HEK293 (cell line): ENCODE measurements around the gene ADAM8.

Source experiments
- CTCF ChIA-PET: fragments of 350-600 bp; formaldehyde crosslinking; extraction: SDS; loops from one replicate; lab custom pipeline; 2021; ENCODE audit warnings: antibody characterized with exemption; lab: Yijun Ruan, JAX
- POLR2A ChIA-PET: fragments of 300-600 bp; formaldehyde crosslinking; extraction: SDS; loops from one replicate; lab custom pipeline; 2020; ENCODE audit warnings: antibody characterized with exemption, inconsistent platforms; lab: Yijun Ruan, JAX
- H3K27ac ChIP-seq: fragments of 200-500 bp; sonication (Bioruptor generic); 2 replicates; pipeline ENCODE4 v1.5.1; 2014; ENCODE audit warnings: low read depth, low read length, control low read depth, inconsistent platforms; ENCODE audit errors: extremely low read depth
- H3K36me3 ChIP-seq, 2 experiments: fragments of 200-500 bp in 1 of 2; sonication (Bioruptor generic) in 1 of 2; 1 replicate in 1 of 2; 2 replicates in 1 of 2; pipeline ENCODE4 v1.5.1; 2014 to 2017; ENCODE audit warnings: inconsistent platforms in 2 of 2, low read length in 2 of 2; ENCODE audit not compliant: control insufficient read depth in 2 of 2, insufficient read depth in 1 of 2
- H3K4me1 ChIP-seq: fragments of 200-500 bp; sonication (Bioruptor generic); 2 replicates; pipeline ENCODE4 v1.5.1; 2014; ENCODE audit warnings: mild to moderate bottlenecking, low read length, inconsistent platforms; ENCODE audit not compliant: control insufficient read depth, insufficient read depth
- H3K4me3 ChIP-seq: 2 replicates; pipeline ENCODE4 v1.5.1; 2011; ENCODE audit warnings: low read depth, mild to moderate bottlenecking, control low read depth, low read length, moderate library complexity
- H3K9me3 ChIP-seq: fragments of 200-500 bp; sonication (Bioruptor generic); 2 replicates; pipeline ENCODE4 v1.5.1; 2014; ENCODE audit warnings: low read depth, low read length, inconsistent platforms; ENCODE audit not compliant: control insufficient read depth, insufficient read depth
- AEBP2 ChIP-seq: fragments of 450-650 bp; formaldehyde crosslinking; IDR thresholded peaks from 2 replicates; pipeline ENCODE4 v1.5.1; 2016; ENCODE audit warnings: missing biosample characterization, missing genetic modification characterization, borderline replicate concordance
- GFI1B ChIP-seq: fragments of 450-650 bp; formaldehyde crosslinking; IDR thresholded peaks from 2 replicates; pipeline ENCODE4 v1.5.1; 2016; ENCODE audit warnings: missing biosample characterization, missing genetic modification characterization
- GLIS2 ChIP-seq: fragments of 450-650 bp; formaldehyde crosslinking; IDR thresholded peaks from 2 replicates; pipeline ENCODE4 v1.5.1; 2016; ENCODE audit warnings: missing biosample characterization, missing genetic modification characterization
- KLF17 ChIP-seq: fragments of 450-650 bp; formaldehyde crosslinking; IDR thresholded peaks from 2 replicates; pipeline ENCODE4 v1.5.1; 2016; ENCODE audit warnings: missing biosample characterization, missing genetic modification characterization
- MEIS1 ChIP-seq: sonication (generic); formaldehyde crosslinking; IDR thresholded peaks from 2 replicates; pipeline ENCODE4 v1.8.1; 2022; ENCODE audit warnings: missing genetic modification reagents, mild to moderate bottlenecking, borderline replicate concordance
- PRDM1 ChIP-seq: fragments of 450-650 bp; formaldehyde crosslinking; IDR thresholded peaks from 2 replicates; pipeline ENCODE4; 2016; ENCODE audit warnings: missing biosample characterization, missing genetic modification characterization
- RBAK ChIP-seq: fragments of 450-650 bp; formaldehyde crosslinking; IDR thresholded peaks from 2 replicates; pipeline ENCODE4 v1.5.1; 2016; ENCODE audit warnings: missing biosample characterization, missing genetic modification characterization
- TSHZ1 ChIP-seq: fragments of 450-650 bp; formaldehyde crosslinking; IDR thresholded peaks from 2 replicates; pipeline ENCODE4 v1.5.1; 2016; ENCODE audit warnings: missing biosample characterization, missing genetic modification characterization, borderline replicate concordance
- ZBTB11 ChIP-seq: fragments of 450-650 bp; formaldehyde crosslinking; conservative IDR thresholded peaks from 2 replicates; pipeline ENCODE4 v1.5.1; 2016; ENCODE audit warnings: low read depth, missing biosample characterization, missing genetic modification characterization
- ZBTB8A ChIP-seq: fragments of 450-650 bp; formaldehyde crosslinking; IDR thresholded peaks from 2 replicates; pipeline ENCODE4 v1.5.1; 2016; ENCODE audit warnings: missing biosample characterization, missing genetic modification characterization
- ZFP69B ChIP-seq: fragments of 450-650 bp; formaldehyde crosslinking; IDR thresholded peaks from 2 replicates; pipeline ENCODE4 v1.5.1; 2016; ENCODE audit warnings: missing biosample characterization, missing genetic modification characterization
- ZNF112 ChIP-seq: fragments of 450-650 bp; formaldehyde crosslinking; IDR thresholded peaks from 2 replicates; pipeline ENCODE4 v1.5.0; 2017; ENCODE audit warnings: missing biosample characterization, missing genetic modification characterization
- ZNF19 ChIP-seq: fragments of 450-650 bp; formaldehyde crosslinking; IDR thresholded peaks from 2 replicates; pipeline ENCODE4; 2016; ENCODE audit warnings: missing biosample characterization, missing genetic modification characterization, low read depth
- ZNF341 ChIP-seq: fragments of 450-650 bp; formaldehyde crosslinking; IDR thresholded peaks from 2 replicates; pipeline ENCODE4; 2016; ENCODE audit warnings: low read depth, missing biosample characterization, missing genetic modification characterization
- ZNF362 ChIP-seq: fragments of 450-650 bp; formaldehyde crosslinking; IDR thresholded peaks from 2 replicates; pipeline ENCODE4 v1.5.1; 2016; ENCODE audit warnings: missing biosample characterization, missing genetic modification characterization
- ZNF37A ChIP-seq: fragments of 450-650 bp; IDR thresholded peaks from 2 replicates; pipeline ENCODE4 v1.5.1; 2018; ENCODE audit warnings: missing biosample characterization, missing genetic modification characterization
- ZNF398 ChIP-seq: fragments of 450-650 bp; formaldehyde crosslinking; IDR thresholded peaks from 2 replicates; pipeline ENCODE4 v1.5.1; 2017; ENCODE audit warnings: missing biosample characterization, missing genetic modification characterization
- ZNF404 ChIP-seq: fragments of 450-650 bp; formaldehyde crosslinking; IDR thresholded peaks from 2 replicates; pipeline ENCODE4 v1.5.1; 2017; ENCODE audit warnings: missing biosample characterization, missing genetic modification characterization
- ZNF449 ChIP-seq: fragments of 450-650 bp; formaldehyde crosslinking; IDR thresholded peaks from 2 replicates; pipeline ENCODE4 v1.5.1; 2017; ENCODE audit warnings: missing biosample characterization, mild to moderate bottlenecking, missing genetic modification characterization, moderate library complexity
- ZNF549 ChIP-seq: fragments of 450-650 bp; IDR thresholded peaks from 2 replicates; pipeline ENCODE4 v1.5.1; 2018; ENCODE audit warnings: missing biosample characterization, missing genetic modification characterization, mild to moderate bottlenecking, inconsistent platforms, moderate library complexity
- ZNF677 ChIP-seq: fragments of 450-650 bp; IDR thresholded peaks from 2 replicates; pipeline ENCODE4 v1.5.0; 2018; ENCODE audit warnings: missing biosample characterization, mild to moderate bottlenecking, missing genetic modification characterization, moderate library complexity
- ZNF707 ChIP-seq: fragments of 450-650 bp; formaldehyde crosslinking; IDR thresholded peaks from 2 replicates; pipeline ENCODE4 v1.5.1; 2016; ENCODE audit warnings: missing biosample characterization, missing genetic modification characterization

ADAM8 gene

GRCh38 chr10:133306097-133306476 is 29.4 kb upstream of the ADAM8 start (continued):
- TF ChIP-seq ZNF37A (tag by site-specific recombination) (no peak), MEIS1 (CRISPR knock-in tag) (no peak), ZNF707 (tag by site-specific recombination) (no peak), ZNF362 (tag by site-specific recombination) (no peak), AEBP2 (tag by site-specific recombination) (no peak), ZBTB8A (no peak), GLIS2 (tag by site-specific recombination) (no peak), ZFP69B (tag by site-specific recombination) (no peak), ZNF19 (tag by site-specific recombination) (no peak), ZNF449 (tag by site-specific recombination) (no peak), ZNF404 (tag by site-specific recombination) (no peak), ZNF677 (no peak), ZBTB11 (tag by site-specific recombination) (no peak), RBAK (tag by site-specific recombination) (no peak)

GRCh38 chr10:133303206-133303605 is 26.5 kb upstream of the ADAM8 start:
- POLR2A ChIA-PET, result interaction anchor here (1.7 kb wide), 1 partner anchor 40 kb away, joined by 3 read pairs; no protein-coding TSS in a partner anchor
- Histone ChIP-seq H3K36me3 (peaks cover 15 to 59% of the 10 kb centered on the region in 2 experiments; a peak in 2 of 3 replicates), H3K4me3 (no peak overlapping the region), H3K27ac (no peak overlapping the region), H3K9me3 (no peaks in the 10 kb centered on the region), H3K4me1 (no peaks in the 10 kb centered on the region)
- CTCF ChIA-PET, result interaction anchor here (0.6 kb wide), 1 partner anchor 24 kb away, joined by 3 read pairs; no protein-coding TSS in a partner anchor
- no peak for TF ChIP-seq TSHZ1 (tag by site-specific recombination)
- TF ChIP-seq KLF17 (tag by site-specific recombination), result no peak
- no peak for TF ChIP-seq ZNF341 (tag by site-specific recombination)
- no peak for TF ChIP-seq PRDM1 (tag by site-specific recombination)
- no peak for TF ChIP-seq GFI1B (tag by site-specific recombination)
- no peak for TF ChIP-seq ZNF398 (tag by site-specific recombination)
- TF ChIP-seq ZNF112 (tag by site-specific recombination), result no peak
- TF ChIP-seq ZNF549, result no peak
